Activated CD8-positive, alpha-beta T cell treated with anti-CD3 and anti-CD28 coated beads for 36 hours (primary cell): ENCODE measurements around the gene OAS1. TPM values are rescaled to one million over a fixed set of nuclear protein-coding genes. Genes with fewer than 3 reads are reported as not detected.

ENCODE experiments used
- ATAC-seq: fragments of 200-7000 bp; cut with Tn5 transposase; one replicate; pipeline ENCODE4 v1.10.0; 2021; ENCODE audit warnings: mild to moderate bottlenecking, moderate library complexity
- CTCF ChIA-PET: fragments of 350-600 bp; sonication (Branson Sonifier 250); formaldehyde crosslinking; loops from one replicate; lab custom pipeline; 2021; ENCODE audit warnings: antibody characterized with exemption; lab: Charles Lee
- POLR2A ChIA-PET: fragments of 350-600 bp; sonication (Branson Sonifier 250); formaldehyde crosslinking; loops from one replicate; lab custom pipeline; 2021; ENCODE audit warnings: antibody characterized with exemption; lab: Charles Lee
- DNase-seq: peaks from one replicate; pipeline ENCODE4 v3.0.0-alpha.2; 2020
- H3K27ac Mint-ChIP-seq: one replicate; pipeline ENCODE4 v1.8.0; 2021; ENCODE audit warnings: mild to moderate bottlenecking, mixed read lengths
- H3K27me3 Mint-ChIP-seq: one replicate; pipeline ENCODE4 v1.8.0; 2021; ENCODE audit warnings: mixed read lengths
- H3K36me3 Mint-ChIP-seq: one replicate; pipeline ENCODE4 v1.8.0; 2021; ENCODE audit warnings: low read depth, mixed read lengths
- H3K4me1 Mint-ChIP-seq: one replicate; pipeline ENCODE4 v1.8.0; 2021; ENCODE audit warnings: low read depth, mixed read lengths
- H3K4me3 Mint-ChIP-seq: one replicate; pipeline ENCODE4 v1.8.0; 2021; ENCODE audit warnings: mild to moderate bottlenecking, moderate library complexity, mixed read lengths
- H3K9me3 Mint-ChIP-seq: one replicate; pipeline ENCODE4 v1.8.0; 2021; ENCODE audit warnings: mixed read lengths
- intact Hi-C: fragments of 100-400 bp; cut with micrococcal nuclease; formaldehyde crosslinking; loops from one replicate; pipeline ENCODE4 v1.10.0; 2022
- total RNA-seq, 2 experiments: library from RNA; stranded (reverse); gene quantifications; one replicate each; pipeline ENCODE4 v1.2.3, GENCODE V29; 2021
- TF ChIP-seq, protein P1 (sequence below): fragments of 200-600 bp; IDR thresholded peaks from one replicate; pipeline ENCODE4 v1.8.0; 2022; ENCODE audit warnings: antibody characterized with exemption, mild to moderate bottlenecking

Gene OAS1
- total RNA-seq, 2 experiments from 2014 or later: 22.7 to 26.8 TPM

DNA sequence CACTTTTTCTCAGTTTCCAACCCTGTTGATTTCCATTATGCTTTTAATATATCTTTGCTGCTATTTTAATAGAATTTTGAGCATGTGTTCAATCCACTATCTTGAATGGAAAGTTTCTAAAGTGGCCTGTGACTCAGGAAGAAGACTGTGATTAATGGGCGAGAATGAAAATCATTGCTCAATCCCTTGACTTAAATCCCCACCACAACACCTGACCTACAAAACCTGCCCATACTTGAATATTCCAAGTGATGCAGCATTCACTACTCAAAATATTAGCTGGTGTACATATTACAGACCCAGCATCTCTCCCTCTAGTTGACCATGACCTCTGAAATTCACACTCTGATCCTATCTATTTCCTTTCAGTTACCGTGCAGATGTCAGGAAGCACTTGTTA lies 30.2 kb downstream of the OAS1 start:
- Mint-ChIP-seq H3K4me3 (no peak overlapping the region), H3K9me3 (no peaks in the 10 kb centered on the region), H3K27me3 (no peaks in the 10 kb centered on the region), H3K4me1 (peaks cover 28% of the 10 kb centered on the region), H3K27ac (peak overlapping the region; percentile 2), H3K36me3 (no peaks in the 10 kb centered on the region)
- TF ChIP-seq, protein P1, sequence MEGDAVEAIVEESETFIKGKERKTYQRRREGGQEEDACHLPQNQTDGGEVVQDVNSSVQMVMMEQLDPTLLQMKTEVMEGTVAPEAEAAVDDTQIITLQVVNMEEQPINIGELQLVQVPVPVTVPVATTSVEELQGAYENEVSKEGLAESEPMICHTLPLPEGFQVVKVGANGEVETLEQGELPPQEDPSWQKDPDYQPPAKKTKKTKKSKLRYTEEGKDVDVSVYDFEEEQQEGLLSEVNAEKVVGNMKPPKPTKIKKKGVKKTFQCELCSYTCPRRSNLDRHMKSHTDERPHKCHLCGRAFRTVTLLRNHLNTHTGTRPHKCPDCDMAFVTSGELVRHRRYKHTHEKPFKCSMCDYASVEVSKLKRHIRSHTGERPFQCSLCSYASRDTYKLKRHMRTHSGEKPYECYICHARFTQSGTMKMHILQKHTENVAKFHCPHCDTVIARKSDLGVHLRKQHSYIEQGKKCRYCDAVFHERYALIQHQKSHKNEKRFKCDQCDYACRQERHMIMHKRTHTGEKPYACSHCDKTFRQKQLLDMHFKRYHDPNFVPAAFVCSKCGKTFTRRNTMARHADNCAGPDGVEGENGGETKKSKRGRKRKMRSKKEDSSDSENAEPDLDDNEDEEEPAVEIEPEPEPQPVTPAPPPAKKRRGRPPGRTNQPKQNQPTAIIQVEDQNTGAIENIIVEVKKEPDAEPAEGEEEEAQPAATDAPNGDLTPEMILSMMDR: no peak
- DNase-seq (no peak), ATAC-seq (no peak)
- POLR2A ChIA-PET: no interaction called here
- CTCF ChIA-PET: interaction anchor here (0.7 to 2.3 kb wide), 4 partner anchors 29 to 41 kb away, joined by 3 to 11 read pairs (median 6); partner anchors contain the start of genes OAS1 and OAS2
- intact Hi-C loops: no loop called here

DNA sequence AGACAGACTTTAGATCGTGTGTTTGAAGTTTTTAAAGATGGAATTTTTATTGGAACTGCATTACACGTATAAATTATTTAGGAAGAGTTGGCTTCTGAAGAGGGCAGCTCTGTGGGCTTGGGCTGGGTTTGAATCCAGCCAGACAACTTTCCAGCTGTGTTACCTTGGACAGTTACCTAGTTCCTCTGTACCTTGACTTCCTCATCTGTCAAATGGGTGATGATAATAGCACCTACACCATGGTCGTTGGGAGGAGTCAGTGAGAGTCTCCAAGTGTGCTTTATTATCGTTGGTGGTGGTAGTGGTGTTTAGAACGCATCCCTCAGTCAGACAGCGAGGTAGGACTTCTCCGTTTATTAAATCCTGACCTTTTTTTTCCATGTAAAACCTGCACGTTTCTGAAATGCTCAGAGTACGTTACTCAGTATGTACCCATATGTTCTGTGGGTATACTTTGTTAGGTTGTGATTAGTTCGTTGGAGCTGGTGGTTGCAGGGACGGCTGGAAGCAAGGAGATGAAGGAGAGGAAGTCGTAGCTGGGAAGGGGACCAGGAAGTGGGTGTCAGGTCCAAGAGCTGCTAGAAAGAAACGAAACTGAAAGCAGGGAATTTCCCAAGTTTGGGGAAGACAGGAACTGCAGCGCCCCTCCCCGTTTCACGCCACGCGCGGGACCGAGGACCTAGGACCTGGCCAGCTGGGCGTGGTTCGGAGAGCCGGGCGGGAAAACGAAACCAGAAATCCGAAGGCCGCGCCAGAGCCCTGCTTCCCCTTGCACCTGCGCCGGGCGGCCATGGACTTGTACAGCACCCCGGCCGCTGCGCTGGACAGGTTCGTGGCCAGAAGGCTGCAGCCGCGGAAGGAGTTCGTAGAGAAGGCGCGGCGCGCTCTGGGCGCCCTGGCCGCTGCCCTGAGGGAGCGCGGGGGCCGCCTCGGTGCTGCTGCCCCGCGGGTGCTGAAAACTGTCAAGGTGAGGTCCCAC lies 31.3 kb downstream of the OAS1 start, which contains the start of gene OAS3:
Gene OAS3 (plus strand): TSS at position 734 of the 979 bp plus-strand sequence. CDS start 57 bp downstream, at position 791.
- H3K36me3 Mint-ChIP-seq: no peaks in the 10 kb centered on the region
- ChIA-PET CTCF (interaction anchor here (1.0 to 2.3 kb wide), 5 partner anchors 26 to 55 kb away, joined by 3 to 11 read pairs (median 6); partner anchors contain the start of genes OAS1 and OAS2), POLR2A (interaction anchor here (0.6 to 4.4 kb wide), 3 partner anchors 30 to 99 kb away, joined by 3 to 28 read pairs (median 3); partner anchors contain the start of gene OAS2)
- H3K27ac Mint-ChIP-seq: peak within 1 kb of the TSS; percentile 84
- ATAC-seq (peak; percentile 68), DNase-seq (peak; percentile 63)
- H3K4me1 Mint-ChIP-seq: peaks cover 28% of the 10 kb centered on the region
- H3K9me3 Mint-ChIP-seq: no peaks in the 10 kb centered on the region
- intact Hi-C loops: no loop called here
- TF ChIP-seq, protein P1: no peak
- H3K27me3 Mint-ChIP-seq: no peaks in the 10 kb centered on the region
- H3K4me3 Mint-ChIP-seq: peak within 1 kb of the TSS; percentile 82

DNA sequence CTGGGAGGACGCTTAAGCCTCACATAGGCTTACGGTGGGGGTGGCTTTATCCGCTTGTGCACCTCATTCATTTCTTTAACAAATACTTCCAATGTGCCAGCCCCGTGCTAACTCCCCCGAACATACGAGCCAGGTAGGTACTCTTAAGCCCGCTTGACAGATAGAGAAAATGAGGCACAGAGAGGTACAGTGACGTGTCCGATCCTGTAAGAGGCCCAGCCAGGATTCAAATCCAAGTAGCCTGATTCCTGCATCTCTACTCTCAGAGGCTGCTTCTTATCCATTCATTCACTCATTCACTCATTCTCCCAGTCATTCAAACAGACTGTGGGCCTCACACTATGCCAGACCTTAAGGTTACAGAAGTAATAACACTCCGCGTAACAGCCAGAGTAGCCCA lies 32.0 kb downstream of the OAS1 start:
- Mint-ChIP-seq H3K4me1 (peaks cover 28% of the 10 kb centered on the region), H3K9me3 (no peaks in the 10 kb centered on the region), H3K4me3 (peak overlapping the region; percentile 82), H3K36me3 (no peaks in the 10 kb centered on the region), H3K27me3 (no peaks in the 10 kb centered on the region), H3K27ac (peak overlapping the region; percentile 80)
- ChIA-PET CTCF (interaction anchor here (1.4 to 2.3 kb wide), 2 partner anchors 27 to 40 kb away, joined by 3 to 11 read pairs; partner anchors contain the start of gene OAS2), POLR2A (interaction anchor here (0.8 to 4.4 kb wide), 2 partner anchors 31 to 40 kb away, joined by 3 to 28 read pairs; partner anchors contain the start of gene OAS2)
- no peak for DNase-seq
- peak; percentile 8 for ATAC-seq
- intact Hi-C loops: no loop called here
- TF ChIP-seq, protein P1: no peak

DNA sequence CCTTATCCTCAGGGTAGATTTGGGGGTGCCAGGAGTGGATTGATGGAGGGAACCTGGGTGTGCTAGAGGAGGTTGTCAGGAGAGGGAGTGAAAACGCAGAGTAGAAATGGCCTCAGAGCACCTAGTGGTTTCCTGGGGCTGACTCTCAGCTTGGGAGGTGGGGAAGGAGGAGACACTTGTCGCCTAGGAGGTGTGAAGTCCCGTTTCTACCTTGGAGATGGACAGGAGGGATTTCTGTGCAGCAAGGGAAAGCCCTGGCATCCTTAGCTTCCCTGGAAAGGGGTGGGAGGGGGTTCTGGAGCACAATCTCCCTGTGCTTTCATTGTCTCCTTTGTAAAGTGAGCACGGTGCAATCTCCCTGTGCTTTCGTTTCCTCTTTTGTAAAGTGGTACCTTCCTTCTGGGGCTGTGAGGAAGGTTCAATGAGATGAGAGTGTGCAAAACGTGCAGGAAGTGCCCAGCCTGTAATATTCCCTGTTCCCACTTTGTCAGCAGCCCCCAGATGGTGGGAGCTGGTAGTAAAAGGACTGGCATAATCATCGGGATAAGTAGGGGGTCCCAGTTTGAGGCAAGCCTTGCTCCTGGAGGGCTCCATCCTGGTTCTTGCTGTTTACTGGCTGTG lies 33.1 kb downstream of the OAS1 start:
- DNase-seq (peak; percentile 10), ATAC-seq (peak; percentile 44)
- H3K36me3 Mint-ChIP-seq: peaks cover 3% of the 10 kb centered on the region
- POLR2A ChIA-PET: interaction anchor here (0.6 to 4.4 kb wide), 5 partner anchors 25 to 67 kb away, joined by 3 to 28 read pairs (median 3); partner anchors contain the start of gene OAS2
- CTCF ChIA-PET: interaction anchor here (0.9 to 1.5 kb wide), 4 partner anchors 9 to 53 kb away, joined by 3 to 8 read pairs (median 6); no protein-coding TSS in a partner anchor
- intact Hi-C loops: no loop called here
- no peaks in the 10 kb centered on the region for H3K27me3 Mint-ChIP-seq
- peak overlapping the region; percentile 84 for H3K27ac Mint-ChIP-seq
- peaks cover 25% of the 10 kb centered on the region for H3K4me1 Mint-ChIP-seq
- H3K9me3 Mint-ChIP-seq: no peaks in the 10 kb centered on the region
- peak overlapping the region; percentile 82 for H3K4me3 Mint-ChIP-seq
- TF ChIP-seq, protein P1: no peak
